ENCODE measurements around the gene SLC50A1.
"Not testable (repeated sequence)": the region's sequence is repeated elsewhere in the genome, so short reads cannot be mapped to it uniquely, and the experiment has no call there.

SLC50A1 gene

GRCh38 chr1:155134322-155134721 is 1.3 kb upstream of the SLC50A1 start:
- in situ Hi-C loops (cut with MboI; ENCODE audit: low sequenced_read_pairs): no loop called here

- in situ Hi-C loops (cut with MboI; ENCODE audit: low sequenced_read_pairs): no loop called here
Observed at GRCh38 chr1:155134880-155135414, 705 bp upstream of the SLC50A1 start.

DNA sequence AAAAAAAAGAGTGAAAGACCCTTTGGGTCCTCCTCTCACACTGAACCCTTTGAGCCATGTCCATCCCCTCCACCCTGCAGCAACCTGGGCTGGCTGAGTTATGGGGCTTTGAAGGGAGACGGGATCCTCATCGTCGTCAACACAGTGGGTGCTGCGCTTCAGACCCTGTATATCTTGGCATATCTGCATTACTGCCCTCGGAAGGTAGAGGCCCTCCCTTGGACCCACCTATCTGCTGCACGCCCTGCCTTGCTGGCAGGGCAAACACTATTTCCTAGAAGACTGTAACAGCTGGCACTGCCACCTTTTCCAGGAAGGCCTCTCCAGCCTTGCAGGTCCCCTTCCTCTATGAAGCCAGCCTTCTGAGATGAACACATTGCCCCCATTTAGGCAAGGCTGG is 1.1 kb downstream of the SLC50A1 start:
- in situ Hi-C loops (cut with MboI; ENCODE audit: low sequenced_read_pairs): no loop called here

DNA sequence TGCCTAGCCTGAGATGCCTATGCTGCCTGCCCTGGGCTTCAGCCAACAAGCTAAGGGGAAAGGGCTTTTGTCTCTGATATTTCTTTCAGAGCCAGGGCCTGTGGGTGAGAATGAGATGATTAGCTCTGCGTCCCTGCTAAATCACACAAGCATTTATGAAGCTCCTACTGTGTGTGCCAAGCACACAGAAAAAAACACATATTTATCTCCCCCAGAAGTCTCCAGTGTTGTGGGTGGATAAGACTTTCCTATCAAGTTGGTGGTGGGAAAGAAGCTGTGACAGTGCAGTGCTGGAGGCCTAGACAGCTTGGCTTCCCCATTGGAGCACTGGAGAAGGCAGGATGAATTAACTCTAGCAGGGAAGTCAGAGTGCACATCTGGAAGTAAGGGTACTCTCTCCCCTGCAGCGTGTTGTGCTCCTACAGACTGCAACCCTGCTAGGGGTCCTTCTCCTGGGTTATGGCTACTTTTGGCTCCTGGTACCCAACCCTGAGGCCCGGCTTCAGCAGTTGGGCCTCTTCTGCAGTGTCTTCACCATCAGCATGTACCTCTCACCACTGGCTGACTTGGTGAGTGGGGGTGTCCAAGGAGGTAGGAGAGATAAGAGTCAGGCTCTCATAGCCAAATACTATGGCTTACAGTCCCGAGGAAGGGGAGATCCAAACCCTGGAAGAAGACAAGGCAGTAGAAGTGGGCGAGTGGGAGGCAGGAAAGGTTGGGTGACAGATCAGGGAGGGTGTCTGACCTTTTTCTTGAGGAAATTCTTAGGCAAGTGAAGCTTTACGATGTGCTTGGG is 1.7 kb downstream of the SLC50A1 start:
- in situ Hi-C loops (cut with MboI; ENCODE audit: low sequenced_read_pairs): no loop called here

DNA sequence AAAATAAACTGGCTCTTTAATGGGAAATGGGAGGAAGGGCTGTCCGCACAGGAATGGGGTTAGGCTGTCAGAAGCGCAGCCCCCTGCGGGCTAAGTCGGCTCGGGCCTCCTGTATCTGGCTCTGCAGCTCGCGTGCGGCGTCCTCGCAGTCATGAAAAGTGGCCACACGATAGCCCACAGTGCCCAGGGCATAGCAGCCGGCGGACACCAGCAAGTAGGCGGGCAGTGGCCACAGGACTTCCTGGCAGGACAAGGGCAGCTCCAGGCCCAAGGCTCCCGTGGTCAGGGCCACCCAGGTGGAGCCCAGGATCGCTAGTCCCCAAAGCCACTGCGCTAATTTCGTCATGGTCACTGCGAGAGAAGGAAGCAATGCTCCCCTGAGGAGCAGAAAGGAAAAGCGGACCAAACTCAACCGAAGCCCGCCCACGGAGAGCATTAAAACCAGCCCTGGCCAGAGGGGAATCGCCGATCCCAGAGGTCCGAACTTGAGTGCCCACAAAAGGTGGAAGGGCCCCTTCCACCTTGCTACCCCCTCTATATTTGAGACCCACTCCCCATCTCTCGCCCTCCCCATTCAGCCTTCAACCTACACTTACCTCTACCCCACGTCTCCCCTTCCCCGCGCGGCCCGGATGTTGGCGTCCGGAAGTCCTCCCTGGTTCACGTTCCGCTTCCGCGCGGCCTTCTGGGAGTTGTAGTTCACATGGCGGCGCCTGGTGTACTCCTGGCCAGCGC is 4.4 kb downstream of the SLC50A1 start, which contains the start of gene DPM3:
DPM3 (minus strand) TSS at position 637 of the 735 bp plus-strand sequence; CDS start at position 346, 291 bp downstream.
- in situ Hi-C loops (cut with MboI; ENCODE audit: low sequenced_read_pairs): no loop called here

DNA sequence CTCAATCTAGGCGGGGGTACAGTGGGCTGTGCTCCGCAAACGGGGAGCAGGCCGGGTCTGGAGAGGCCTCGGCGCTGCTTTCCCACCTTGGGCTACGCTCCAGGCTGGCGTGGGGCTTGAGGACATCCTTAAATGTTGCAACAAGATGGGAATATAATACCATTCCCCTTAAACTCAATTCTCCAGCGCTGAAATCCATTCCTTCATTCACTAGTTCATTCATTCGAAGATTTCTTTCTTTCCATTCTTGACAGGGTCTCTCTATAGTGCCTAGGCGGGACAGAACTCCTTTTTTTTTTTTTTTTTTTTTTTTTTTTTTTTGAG is 4.9 kb downstream of the SLC50A1 start:
- in situ Hi-C loops (cut with MboI; ENCODE audit: low sequenced_read_pairs): no loop called here

- in situ Hi-C loops (cut with MboI; ENCODE audit: low sequenced_read_pairs): no loop called here
Observed at GRCh38 chr1:155141749-155142148, 6.1 kb downstream of the SLC50A1 start.

DNA sequence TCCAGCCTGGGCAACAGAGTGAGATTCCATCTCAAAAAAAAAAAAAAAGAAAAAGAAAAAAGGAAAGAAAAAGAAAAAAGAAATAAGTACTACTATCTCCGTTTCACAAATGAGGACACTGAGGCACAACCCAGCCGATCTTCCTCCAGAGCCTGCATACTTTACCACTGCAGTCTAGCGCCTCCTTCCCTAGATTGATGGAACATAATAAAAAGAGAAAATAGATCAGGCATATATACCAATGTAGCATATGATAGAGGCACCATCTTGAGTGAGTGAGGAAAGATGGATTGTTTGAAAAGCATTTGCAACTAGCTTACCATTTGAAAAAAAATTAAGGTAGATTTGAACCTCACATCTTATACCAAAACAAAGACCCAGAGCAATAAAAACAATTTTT is 9.8 kb downstream of the SLC50A1 start:
- in situ Hi-C loops (cut with MboI; ENCODE audit: low sequenced_read_pairs): no loop called here

DNA sequence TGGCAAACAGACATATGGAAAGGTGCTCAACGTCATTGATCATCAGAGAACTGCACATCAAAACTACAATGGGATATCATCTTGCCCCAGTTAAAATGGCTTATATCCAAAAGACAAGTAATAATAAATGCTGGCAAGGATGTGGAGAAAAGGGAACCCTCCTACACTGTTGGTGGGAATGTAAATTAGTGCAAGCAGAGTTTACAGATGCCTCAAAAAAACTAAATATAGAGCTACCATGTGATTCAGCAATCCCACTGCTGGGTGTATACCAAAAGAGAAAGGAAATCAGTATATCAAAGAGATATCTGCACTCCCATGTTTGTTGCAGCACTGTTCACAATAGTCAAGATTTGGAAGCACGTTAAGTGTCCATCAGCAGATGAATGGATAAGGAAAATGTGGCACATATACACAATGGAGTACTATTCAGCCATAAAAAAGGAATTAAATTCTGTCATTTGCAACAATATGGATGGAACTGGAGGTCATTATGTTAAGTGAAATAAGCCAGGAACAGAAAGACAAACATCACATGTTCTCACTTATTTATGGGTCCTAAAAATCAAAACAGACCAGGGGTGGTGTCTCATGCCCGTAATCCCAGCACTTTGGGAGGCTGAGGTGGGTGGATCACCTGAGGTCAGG is 20.5 kb downstream of the SLC50A1 start:
- in situ Hi-C loops (cut with MboI; ENCODE audit: low sequenced_read_pairs): not testable (repeated sequence)

DNA sequence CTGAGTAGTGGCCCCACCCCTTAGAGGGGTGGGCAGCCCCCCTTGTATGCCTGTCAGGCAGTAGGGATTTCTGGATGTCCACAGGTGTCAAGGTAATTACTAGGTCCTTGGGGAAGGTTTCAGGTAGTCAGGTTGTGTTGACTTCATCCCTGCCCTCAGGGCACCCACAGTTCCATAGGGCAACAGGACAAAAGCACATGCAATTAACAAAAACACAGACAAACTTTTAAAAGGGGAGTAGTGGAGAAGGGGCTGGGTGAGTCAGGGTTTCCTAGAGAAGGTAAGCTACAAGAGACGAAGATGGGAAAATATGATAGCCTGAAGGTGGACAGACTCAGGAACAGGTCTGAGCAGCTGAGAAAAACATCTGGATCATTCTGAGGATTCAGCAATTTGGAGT is 23.3 kb downstream of the SLC50A1 start:
- in situ Hi-C loops (cut with MboI; ENCODE audit: low sequenced_read_pairs): no loop called here

- in situ Hi-C loops (cut with MboI; ENCODE audit: low sequenced_read_pairs): no loop called here
Observed at GRCh38 chr1:155160128-155160527, 24.5 kb downstream of the SLC50A1 start.

GRCh38 chr1:155162631-155163030 is 27.0 kb downstream of the SLC50A1 start:
- in situ Hi-C loops (cut with MboI; ENCODE audit: low sequenced_read_pairs): not testable (repeated sequence)

DNA sequence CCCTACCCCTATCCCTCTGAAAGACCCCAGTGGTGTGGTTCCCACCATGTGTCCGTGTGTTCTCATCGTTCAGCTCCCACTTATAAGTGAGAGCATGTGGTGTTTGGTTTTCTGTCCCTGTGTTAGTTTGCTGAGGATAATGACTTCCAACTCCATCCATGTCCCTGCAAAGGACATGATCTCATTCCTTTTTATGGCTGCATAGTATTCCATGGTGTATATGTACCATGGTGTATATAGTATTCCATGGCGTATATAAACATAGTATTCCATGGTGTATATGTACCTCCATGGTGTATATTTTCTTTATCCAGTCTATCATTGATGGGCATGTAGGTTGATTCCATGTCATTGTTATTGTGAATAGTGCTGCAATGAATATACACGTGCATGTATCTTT is 28.1 kb downstream of the SLC50A1 start:
- in situ Hi-C loops (cut with MboI; ENCODE audit: low sequenced_read_pairs): not testable (repeated sequence)

GRCh38 chr1:155164625-155165024 is 29.0 kb downstream of the SLC50A1 start:
- in situ Hi-C loops (cut with MboI; ENCODE audit: low sequenced_read_pairs): loop anchor here (5.0 kb wide), 1 partner anchor 67 kb away; no protein-coding TSS in a partner anchor

DNA sequence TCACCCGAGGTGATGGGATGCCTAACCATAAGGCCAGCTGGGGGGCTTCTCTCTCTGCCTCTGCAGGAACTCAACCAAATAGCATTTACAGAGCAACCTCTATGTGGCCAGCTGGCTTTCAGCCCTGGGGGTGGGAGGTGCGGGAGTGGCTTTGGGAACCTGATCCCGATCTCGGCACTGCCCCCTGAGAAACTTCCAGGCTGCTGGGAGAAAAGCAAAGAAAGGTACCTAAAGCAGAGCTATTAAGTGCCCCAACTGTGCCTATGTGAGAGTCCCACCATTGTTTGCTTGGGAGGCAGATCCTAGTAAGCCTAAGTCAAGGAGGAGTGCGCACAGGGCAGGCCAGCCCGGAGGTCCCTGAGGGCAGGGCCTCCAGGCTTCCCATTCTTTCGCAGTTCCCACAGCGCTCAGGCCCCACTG is 30.4 kb downstream of the SLC50A1 start:
- in situ Hi-C loops (cut with MboI; ENCODE audit: low sequenced_read_pairs): loop anchor here (5.0 kb wide), 1 partner anchor 69 kb away; no protein-coding TSS in a partner anchor

GRCh38 chr1:155166471-155167165 is 31.0 kb downstream of the SLC50A1 start:
- in situ Hi-C loops (cut with MboI; ENCODE audit: low sequenced_read_pairs): loop anchor here (5.0 kb wide), 1 partner anchor 69 kb away; no protein-coding TSS in a partner anchor

- in situ Hi-C loops (cut with MboI; ENCODE audit: low sequenced_read_pairs): loop anchor here (5.0 kb wide), 1 partner anchor 70 kb away; no protein-coding TSS in a partner anchor
Observed at GRCh38 chr1:155167166-155168104, 31.8 kb downstream of the SLC50A1 start.

- in situ Hi-C loops (cut with MboI; ENCODE audit: low sequenced_read_pairs): loop anchor here (5.0 kb wide), 1 partner anchor 71 kb away; no protein-coding TSS in a partner anchor
Observed at GRCh38 chr1:155168105-155168445, 32.4 kb downstream of the SLC50A1 start.

DNA sequence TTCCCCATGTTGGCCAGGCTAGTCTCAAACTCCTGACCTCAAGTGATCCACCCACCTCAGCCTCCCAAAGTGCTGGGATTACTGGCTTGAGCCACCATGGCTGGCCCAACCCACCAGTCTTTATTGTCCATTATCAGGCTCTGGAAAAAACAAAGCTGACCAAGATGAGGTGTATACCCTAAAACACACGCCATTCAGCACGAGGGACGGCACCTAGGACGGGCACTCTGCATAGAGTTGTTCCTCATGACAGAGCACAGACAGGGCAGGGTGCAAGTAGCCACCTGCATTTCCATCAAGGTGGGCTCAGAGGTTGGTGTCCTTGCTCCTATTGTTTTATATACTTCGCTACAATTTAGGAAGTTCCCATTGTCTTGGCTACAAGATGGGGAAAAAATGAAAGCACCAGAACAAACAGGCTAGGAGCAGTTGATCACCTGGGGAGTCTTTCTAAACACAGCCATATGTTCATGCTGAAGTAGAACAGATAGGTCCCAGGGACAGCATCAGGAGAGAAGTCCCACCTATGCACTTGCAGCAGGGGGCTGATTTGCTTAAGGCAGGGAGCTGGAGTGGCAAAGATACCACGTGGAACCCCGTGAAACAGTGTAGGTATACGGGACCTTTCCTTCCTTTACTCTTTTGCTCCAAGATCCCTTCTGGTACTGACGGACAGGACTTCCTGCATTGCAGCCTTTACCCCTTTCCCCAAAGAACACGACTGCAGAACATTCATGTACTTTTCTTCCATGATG is 33.0 kb downstream of the SLC50A1 start:
- in situ Hi-C loops (cut with MboI; ENCODE audit: low sequenced_read_pairs): loop anchor here (5.0 kb wide), 1 partner anchor 71 kb away; no protein-coding TSS in a partner anchor
